ENCODE results near the gene MTMR10. TPM values are rescaled to one million over a fixed set of nuclear protein-coding genes. Genes with fewer than 3 reads are reported as not detected.

The MTMR10 gene
- total RNA-seq, 1 donor from 2014 or later: 28.3 TPM

- no peak for DNase-seq (ENCODE audit: low spot score)
These were observed 22.6 kb upstream of the MTMR10 start for GRCh38 chr15:31013863-31014607.

- no peak for DNase-seq (ENCODE audit: low spot score)
These were observed 21.0 kb upstream of the MTMR10 start for GRCh38 chr15:31012455-31012854.

GRCh38 chr15:31010036-31010435 is 18.6 kb upstream of the MTMR10 start:
- no peak for DNase-seq (ENCODE audit: low spot score)

GRCh38 chr15:31005660-31006059 is 14.2 kb upstream of the MTMR10 start:
- no peak for DNase-seq (ENCODE audit: low spot score)

- no peak for DNase-seq (ENCODE audit: low spot score)
These were observed 12.8 kb upstream of the MTMR10 start for GRCh38 chr15:31004220-31004733.

- DNase-seq (ENCODE audit: low spot score): no peak
These were observed 10.3 kb upstream of the MTMR10 start for GRCh38 chr15:31001702-31002101.

- DNase-seq (ENCODE audit: low spot score): no peak
These were observed 8.3 kb upstream of the MTMR10 start for GRCh38 chr15:30999729-31000128.

- DNase-seq (ENCODE audit: low spot score): no peak
These were observed 5.8 kb upstream of the MTMR10 start for GRCh38 chr15:30997270-30997669.

- no peak for DNase-seq (ENCODE audit: low spot score)
These were observed 929 bp upstream of the MTMR10 start for GRCh38 chr15:30992249-30992864.

- no peak for DNase-seq (ENCODE audit: low spot score)
These were observed 778 bp downstream of the MTMR10 start for GRCh38 chr15:30990446-30991254.

GRCh38 chr15:30990036-30990435 is 1.4 kb downstream of the MTMR10 start:
- no peak for DNase-seq (ENCODE audit: low spot score)

- no peak for DNase-seq (ENCODE audit: low spot score)
These were observed 6.3 kb downstream of the MTMR10 start for GRCh38 chr15:30985081-30985531.

- no peak for DNase-seq (ENCODE audit: low spot score)
These were observed 6.9 kb downstream of the MTMR10 start for GRCh38 chr15:30984542-30984941.

GRCh38 chr15:30984118-30984517 is 7.3 kb downstream of the MTMR10 start:
- DNase-seq (ENCODE audit: low spot score): no peak

GRCh38 chr15:30979457-30979856 is 12.0 kb downstream of the MTMR10 start:
- DNase-seq (ENCODE audit: low spot score): no peak

GRCh38 chr15:30978328-30978727 is 13.1 kb downstream of the MTMR10 start:
- DNase-seq (ENCODE audit: low spot score): no peak

- no peak for DNase-seq (ENCODE audit: low spot score)
These were observed 17.3 kb downstream of the MTMR10 start for GRCh38 chr15:30974112-30974511.

- DNase-seq (ENCODE audit: low spot score): no peak
These were observed 18.0 kb downstream of the MTMR10 start for GRCh38 chr15:30973379-30973778.

GRCh38 chr15:30969724-30970123 is 21.7 kb downstream of the MTMR10 start:
- no peak for DNase-seq (ENCODE audit: low spot score)

GRCh38 chr15:30963681-30964080 is 27.7 kb downstream of the MTMR10 start:
- no peak for DNase-seq (ENCODE audit: low spot score)

- DNase-seq (ENCODE audit: low spot score): no peak
These were observed 28.8 kb downstream of the MTMR10 start for GRCh38 chr15:30962659-30963058.

- no peak for DNase-seq (ENCODE audit: low spot score)
These were observed 29.3 kb downstream of the MTMR10 start for GRCh38 chr15:30962079-30962478.
